Body of pancreas (tissue), 4 donors: ENCODE results near the gene VAMP2.

Source experiments
- CTCF ChIP-seq, 7 experiments: fragments of 450-650 bp in 4 of 7; fragments of 200-600 bp in 3 of 7; sonication (generic) in 3 of 7; IDR thresholded peaks; one replicate each; pipeline ENCODE4 v1.5.1; 2016 to 2019; ENCODE audit warnings: antibody characterized with exemption in 7 of 7
- POLR2A ChIP-seq, 3 donors: fragments of 450-650 bp; IDR thresholded peaks; one replicate each; pipeline ENCODE4 v1.6.1; 2016; ENCODE audit warnings: antibody characterized with exemption in 3 of 3, mild to moderate bottlenecking in 2 of 3

- no peak for TF ChIP-seq POLR2A (IDR thresholded peaks at IDR 0.05)
- no peak for TF ChIP-seq CTCF (IDR thresholded peaks at IDR 0.05)
These were observed 40.3 kb downstream of the VAMP2 start for GRCh38 chr17:8122422-8122923.
